VCaP (cell line): ENCODE results near the gene SPON2.
A peak's percentile ranks its signal among the peaks of the same experiment; 100 is the strongest.

Experiments used
- H3K27ac ChIP-seq: fragments of 450-650 bp; 2 replicates; pipeline ENCODE4 v1.5.1; 2017
- TF ChIP-seq, protein P1 (sequence below): fragments of 450-650 bp; conservative IDR thresholded peaks from 2 replicates; pipeline ENCODE4 v1.5.1; 2017; ENCODE audit warnings: mild to moderate bottlenecking, moderate library complexity

The SPON2 gene

DNA sequence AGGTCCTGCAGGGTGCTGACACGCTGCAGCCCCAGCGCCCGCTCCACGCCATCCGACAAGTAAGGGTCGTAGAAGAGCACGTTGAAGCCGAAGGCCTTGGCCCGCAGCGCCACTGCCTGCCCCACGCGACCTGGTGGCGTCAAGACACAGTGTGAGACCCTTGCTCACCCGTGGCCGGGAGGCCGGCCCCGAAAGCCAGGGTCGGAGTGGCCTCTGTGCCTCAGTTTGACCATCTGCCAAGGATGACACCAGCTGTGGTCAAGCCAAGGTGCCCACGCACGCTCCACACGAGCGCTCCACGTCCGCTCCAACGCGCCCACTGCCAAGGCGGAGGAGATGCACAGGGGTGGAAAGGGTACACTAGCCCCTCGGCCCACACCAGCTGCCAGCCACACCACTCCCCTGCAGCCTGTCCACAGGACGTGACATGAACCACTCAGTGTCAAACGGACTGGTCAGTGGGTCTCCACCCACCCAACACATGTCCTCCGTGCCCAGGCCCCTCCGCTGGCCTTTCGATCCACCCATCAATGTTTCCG is 43.8 kb upstream of the SPON2 start:
- peak overlapping the region; percentile 94 for H3K27ac ChIP-seq
- TF ChIP-seq, protein P1, sequence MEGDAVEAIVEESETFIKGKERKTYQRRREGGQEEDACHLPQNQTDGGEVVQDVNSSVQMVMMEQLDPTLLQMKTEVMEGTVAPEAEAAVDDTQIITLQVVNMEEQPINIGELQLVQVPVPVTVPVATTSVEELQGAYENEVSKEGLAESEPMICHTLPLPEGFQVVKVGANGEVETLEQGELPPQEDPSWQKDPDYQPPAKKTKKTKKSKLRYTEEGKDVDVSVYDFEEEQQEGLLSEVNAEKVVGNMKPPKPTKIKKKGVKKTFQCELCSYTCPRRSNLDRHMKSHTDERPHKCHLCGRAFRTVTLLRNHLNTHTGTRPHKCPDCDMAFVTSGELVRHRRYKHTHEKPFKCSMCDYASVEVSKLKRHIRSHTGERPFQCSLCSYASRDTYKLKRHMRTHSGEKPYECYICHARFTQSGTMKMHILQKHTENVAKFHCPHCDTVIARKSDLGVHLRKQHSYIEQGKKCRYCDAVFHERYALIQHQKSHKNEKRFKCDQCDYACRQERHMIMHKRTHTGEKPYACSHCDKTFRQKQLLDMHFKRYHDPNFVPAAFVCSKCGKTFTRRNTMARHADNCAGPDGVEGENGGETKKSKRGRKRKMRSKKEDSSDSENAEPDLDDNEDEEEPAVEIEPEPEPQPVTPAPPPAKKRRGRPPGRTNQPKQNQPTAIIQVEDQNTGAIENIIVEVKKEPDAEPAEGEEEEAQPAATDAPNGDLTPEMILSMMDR: no peak

DNA sequence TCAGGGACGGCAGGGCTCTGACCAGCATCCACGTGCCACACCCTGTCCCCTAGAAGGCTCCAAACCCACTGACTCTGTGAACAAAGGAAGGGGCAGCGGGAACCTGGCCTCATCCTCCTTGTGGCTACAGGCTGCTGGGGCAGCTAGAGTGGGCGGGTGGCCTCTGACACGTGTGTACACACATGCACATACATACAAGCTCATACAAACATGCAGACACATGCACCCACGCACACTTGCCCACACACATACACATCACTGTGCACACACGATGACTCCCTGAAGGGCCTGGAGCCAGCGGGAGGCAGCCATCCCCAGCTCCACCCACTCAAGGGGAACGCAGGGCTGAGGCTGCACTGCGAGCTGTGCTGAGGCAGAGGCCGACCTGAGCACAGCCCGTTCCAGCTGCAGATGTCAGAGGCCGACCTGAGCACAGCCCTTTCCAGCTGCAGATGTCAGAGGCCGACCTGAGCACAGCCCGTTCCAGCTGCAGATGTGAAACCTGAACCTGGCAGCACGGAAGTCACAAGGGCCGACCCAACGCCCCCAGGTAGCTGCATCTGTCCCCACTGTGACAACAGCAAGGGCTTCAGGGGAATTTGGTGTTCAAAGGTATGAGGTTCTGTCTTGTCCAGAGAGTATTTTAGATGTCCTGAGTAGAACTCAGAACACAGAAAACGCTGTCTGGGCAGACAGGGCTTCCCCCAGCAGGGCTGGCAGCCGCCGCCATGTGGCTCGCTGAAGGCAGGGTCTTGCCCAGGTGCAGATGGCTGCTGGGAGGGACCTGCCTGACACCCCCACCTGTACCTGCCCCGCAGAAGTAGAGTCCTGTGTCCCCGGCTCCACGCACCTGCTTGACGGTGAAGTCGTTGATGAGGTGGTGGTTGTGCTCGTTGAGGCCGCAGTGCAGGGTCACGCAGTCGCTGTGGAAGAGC is 43.0 kb upstream of the SPON2 start:
- TF ChIP-seq, protein P1: no peak
- H3K27ac ChIP-seq: peak overlapping the region; percentile 94

DNA sequence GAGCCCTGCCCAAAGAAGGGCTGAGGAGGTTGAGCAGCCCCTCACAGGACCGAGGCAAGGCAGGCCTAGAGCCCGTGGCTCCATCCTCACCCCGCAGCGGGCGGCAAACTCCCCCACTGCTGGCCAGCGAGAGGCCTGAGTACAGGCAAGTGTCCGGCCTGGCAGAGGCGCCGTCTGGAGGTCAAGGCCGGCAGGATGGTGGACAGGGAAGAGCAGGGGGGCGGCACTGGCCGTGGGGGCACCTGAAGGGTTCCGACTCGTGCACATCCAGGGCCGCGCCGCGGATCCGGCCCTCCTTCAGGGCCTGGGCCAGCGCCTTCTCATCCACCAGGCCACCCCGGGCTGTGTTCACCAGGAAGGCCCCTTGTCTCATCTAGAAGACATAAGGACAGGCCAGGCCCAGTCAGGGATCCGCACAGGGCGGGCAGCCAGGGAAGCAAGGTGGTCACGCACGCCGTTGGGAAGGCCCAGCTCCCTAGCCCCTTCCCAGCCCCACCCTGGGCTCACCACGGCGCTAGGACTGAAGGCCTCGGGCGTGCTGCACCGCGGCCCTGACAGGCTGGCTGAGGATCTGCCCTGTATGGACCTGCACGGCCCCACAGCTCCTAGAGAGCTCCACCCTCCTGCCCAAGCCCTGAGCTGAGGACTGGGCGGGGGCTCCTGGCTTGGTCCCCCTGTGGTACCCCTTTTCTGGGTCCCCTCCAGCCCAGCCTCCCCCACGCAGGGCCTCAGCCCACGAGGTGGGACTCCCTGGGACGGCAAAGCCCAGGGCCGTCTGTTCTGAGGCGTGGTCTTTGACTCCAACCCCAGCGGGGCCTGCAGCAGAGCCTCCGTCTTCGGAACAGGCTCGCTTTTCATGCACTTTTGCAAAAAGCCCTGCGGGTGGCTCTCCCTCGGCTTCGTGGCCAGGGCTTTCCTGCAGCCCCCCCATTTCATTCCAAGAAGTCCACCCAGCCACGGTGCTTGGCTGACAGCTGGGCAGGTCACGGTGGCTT is 42.0 kb upstream of the SPON2 start:
- H3K27ac ChIP-seq: peak overlapping the region; percentile 94
- TF ChIP-seq, protein P1: no peak

DNA sequence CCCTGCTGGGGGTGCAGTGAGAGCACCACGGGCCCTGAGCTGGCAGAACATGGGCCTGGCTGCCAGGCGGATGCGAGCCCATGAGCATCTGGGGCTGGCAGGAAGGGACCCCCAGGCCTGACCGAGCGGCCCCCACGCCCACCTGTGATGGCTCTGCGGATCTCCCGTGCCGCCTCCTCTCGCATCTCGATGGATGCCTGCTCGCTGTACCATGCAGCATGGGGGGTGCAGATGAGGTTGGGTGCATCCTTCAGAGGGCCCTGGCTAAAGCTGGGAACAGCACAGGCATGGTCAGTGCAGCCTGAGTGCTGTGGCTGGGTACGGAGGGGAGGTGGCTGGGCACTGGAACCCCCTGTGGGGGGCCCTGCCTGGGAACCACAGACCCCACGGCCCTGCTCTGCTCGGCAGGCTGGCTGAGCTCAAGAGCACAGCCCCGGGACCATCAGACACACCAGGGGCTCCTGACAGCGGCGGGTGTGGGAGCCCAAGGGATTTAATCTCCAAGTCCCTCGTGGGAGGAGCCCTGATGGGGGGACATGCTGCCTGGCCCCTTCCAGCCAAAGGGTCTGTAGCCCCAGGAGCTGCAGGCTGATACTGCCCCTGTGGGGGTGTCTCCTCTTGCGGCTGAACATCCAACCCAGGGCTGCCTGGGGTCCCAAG is 41.1 kb upstream of the SPON2 start:
- peak overlapping the region; percentile 94 for H3K27ac ChIP-seq

DNA sequence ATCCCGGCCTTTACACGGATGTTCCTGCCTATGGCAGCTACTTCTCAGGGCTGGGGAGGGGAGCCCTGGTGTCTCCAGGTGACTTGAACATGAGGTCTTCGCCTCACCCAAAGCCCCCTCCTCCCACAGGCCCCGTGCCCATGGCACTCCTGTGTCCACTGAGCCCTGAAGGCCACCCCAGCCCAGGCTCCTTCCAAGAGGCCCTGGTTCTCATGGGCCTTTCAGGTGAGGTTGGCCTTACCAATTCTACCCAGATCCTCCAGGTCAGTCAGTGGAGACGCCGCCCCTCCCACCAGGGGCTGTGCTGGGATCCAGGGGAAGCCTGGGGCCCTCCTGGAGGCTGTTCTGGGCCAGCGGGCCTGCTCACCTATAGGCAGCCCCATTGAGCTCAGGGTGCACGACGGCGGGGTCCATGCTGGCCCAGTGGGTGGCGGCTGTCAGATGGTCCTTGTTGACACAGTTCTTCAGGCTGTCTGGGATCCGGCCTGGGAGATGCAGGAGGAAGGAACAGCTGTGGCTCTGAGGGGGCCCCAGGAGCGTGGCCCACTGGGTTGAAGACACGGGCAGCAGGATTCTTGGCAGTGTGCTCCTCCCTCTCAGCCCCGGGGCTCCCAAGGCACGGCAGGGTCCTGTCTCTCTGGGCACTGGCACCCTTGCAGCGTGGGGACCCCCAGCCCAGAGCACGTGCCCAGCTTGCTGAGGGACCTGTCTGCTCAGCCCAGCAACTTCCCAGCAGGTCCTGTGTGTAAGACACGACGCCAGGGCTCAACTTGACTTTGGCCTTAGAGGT is 40.4 kb upstream of the SPON2 start:
- peak overlapping the region; percentile 94 for H3K27ac ChIP-seq
- TF ChIP-seq, protein P1: no peak

More for the DNA sequence above, 41.1 kb upstream of the SPON2 start:
- TF ChIP-seq, protein P1: no peak

DNA sequence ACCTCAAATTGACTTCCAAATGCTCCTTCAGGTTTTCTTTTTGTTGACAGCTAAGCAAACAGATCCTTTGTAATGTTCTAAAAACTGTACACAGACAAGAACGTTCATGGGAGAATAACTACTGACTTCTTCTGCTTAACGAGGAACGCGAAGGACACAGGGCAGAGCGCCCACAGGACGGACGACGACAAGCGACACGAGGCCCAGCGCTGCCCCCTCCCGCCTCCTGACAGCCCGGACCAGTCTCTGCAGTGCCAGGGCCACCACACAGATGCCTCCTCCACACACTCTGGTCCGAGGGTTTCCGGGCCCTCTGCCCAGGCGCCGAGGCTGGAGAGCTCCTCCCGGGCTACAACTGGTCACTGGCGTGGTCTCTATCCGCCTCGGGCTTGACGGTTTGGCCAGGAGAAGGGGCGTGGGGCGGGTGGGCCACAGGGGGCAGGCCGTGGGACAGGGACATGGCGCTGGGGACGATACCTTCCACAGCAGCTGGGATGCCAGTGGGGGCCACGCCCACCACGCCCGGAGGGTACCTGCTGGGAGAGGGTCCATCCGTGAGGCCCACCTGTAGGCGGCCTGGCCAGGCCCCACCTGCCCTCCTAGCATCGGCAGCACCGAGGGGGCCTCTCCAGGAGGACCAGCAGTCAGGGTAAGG is 39.6 kb upstream of the SPON2 start:
- peak overlapping the region; percentile 94 for H3K27ac ChIP-seq
- TF ChIP-seq, protein P1: no peak
